Cortex of kidney (tissue), 1 donor: ENCODE measurements around the gene ENO4.

ENCODE experiments used
- DNase-seq: peaks from one replicate; lab custom pipeline; 2025; lab: John Stamatoyannopoulos, UW

The ENO4 gene

GRCh38 chr10:116868198-116868676 lies 18.9 kb downstream of the ENO4 start:
- no peak for DNase-seq

GRCh38 chr10:116868722-116869121 lies 19.4 kb downstream of the ENO4 start:
- no peak for DNase-seq

- DNase-seq = no peak
Measured at GRCh38 chr10:116870949-116871348, 21.6 kb downstream of the ENO4 start.

- no peak for DNase-seq
Measured at GRCh38 chr10:116873134-116873533, 23.8 kb downstream of the ENO4 start.

GRCh38 chr10:116875897-116876296 lies 26.6 kb downstream of the ENO4 start:
- DNase-seq = no peak

GRCh38 chr10:116877391-116877790 lies 28.1 kb downstream of the ENO4 start:
- DNase-seq = no peak

GRCh38 chr10:116878123-116878522 lies 28.8 kb downstream of the ENO4 start:
- DNase-seq = no peak

- DNase-seq = no peak
Measured at GRCh38 chr10:116879817-116880216, 30.5 kb downstream of the ENO4 start.

GRCh38 chr10:116880716-116881482 lies 31.6 kb downstream of the ENO4 start:
- DNase-seq = no peak

- DNase-seq = no peak
Measured at GRCh38 chr10:116882639-116883038, 33.3 kb downstream of the ENO4 start.

GRCh38 chr10:116886772-116887171 lies 37.5 kb downstream of the ENO4 start:
- no peak for DNase-seq

- no peak for DNase-seq
Measured at GRCh38 chr10:116888380-116889055, 39.2 kb downstream of the ENO4 start.

- no peak for DNase-seq
Measured at GRCh38 chr10:116889066-116889465, 39.8 kb downstream of the ENO4 start.

GRCh38 chr10:116891208-116891607 lies 41.9 kb downstream of the ENO4 start:
- no peak for DNase-seq

GRCh38 chr10:116892907-116893685 lies 43.8 kb downstream of the ENO4 start:
- no peak for DNase-seq

GRCh38 chr10:116893686-116894037 lies 44.4 kb downstream of the ENO4 start:
- DNase-seq = no peak

- no peak for DNase-seq
Measured at GRCh38 chr10:116899626-116900025, 50.3 kb downstream of the ENO4 start.

- DNase-seq = no peak
Measured at GRCh38 chr10:116905845-116906210, 56.5 kb downstream of the ENO4 start.

GRCh38 chr10:116907245-116907987 lies 58.1 kb downstream of the ENO4 start:
- DNase-seq = no peak

GRCh38 chr10:116909307-116909706 lies 60.0 kb downstream of the ENO4 start:
- no peak for DNase-seq

GRCh38 chr10:116910910-116911309 lies 61.6 kb downstream of the ENO4 start:
- no peak for DNase-seq

- no peak for DNase-seq
Measured at GRCh38 chr10:116912162-116912561, 62.9 kb downstream of the ENO4 start.
